HL-60 (cell line): ENCODE results near the gene HOXB13. TPM values are rescaled to one million over a fixed set of nuclear protein-coding genes. Genes with fewer than 3 reads are reported as not detected.

Experiments
- DNase-seq, 2 experiments: peaks; one replicate each; pipeline ENCODE4 v3.0.0-alpha.2; 2010 to 2020; ENCODE audit warnings: low read depth in 1 of 2, low spot score in 1 of 2
- H3K27ac ChIP-seq: fragments of 250-450 bp; sonication (Bioruptor Pico); replicated peaks from 2 replicates; pipeline ENCODE4 v1.5.1; 2020; ENCODE audit warnings: mild to moderate bottlenecking, moderate library complexity
- H3K27me3 ChIP-seq: fragments of 250-450 bp; sonication (Bioruptor Pico); 2 replicates; pipeline ENCODE4 v1.5.1; 2021; ENCODE audit warnings: mild to moderate bottlenecking, moderate library complexity; ENCODE audit not compliant: insufficient read depth, poor library complexity, severe bottlenecking
- H3K4me3 ChIP-seq: replicated peaks from 2 replicates; pipeline ENCODE4 v1.5.1; 2011; ENCODE audit warnings: mild to moderate bottlenecking, control low read depth, low read length; ENCODE audit not compliant: insufficient read depth
- CTCF ChIP-seq: IDR thresholded peaks from one replicate; pipeline ENCODE4 v1.5.1; 2011; ENCODE audit warnings: low read length, control low read depth, inconsistent platforms; ENCODE audit not compliant: insufficient read depth
- GABPA ChIP-seq: IDR thresholded peaks from 2 replicates; pipeline ENCODE4 v1.6.1; 2012; ENCODE audit warnings: low read depth
- POLR2AphosphoS5 ChIP-seq: IDR thresholded peaks from 2 replicates; pipeline ENCODE4 v1.6.1; 2012; ENCODE audit warnings: low read depth
- SPI1 ChIP-seq: IDR thresholded peaks from 2 replicates; pipeline ENCODE4 v1.6.1; 2012; ENCODE audit warnings: low read depth, mild to moderate bottlenecking, borderline replicate concordance
- microRNA-seq: library from miRNA; unstranded; fragments of <30 nt; microRNA quantifications from one replicate; pipeline ENCODE4, GENCODE V29; 2018
- TF ChIP-seq, protein P1 (sequence below): IDR thresholded peaks from 2 replicates; pipeline ENCODE4 v1.6.1; 2012; ENCODE audit warnings: low read depth; ENCODE audit not compliant: insufficient replicate concordance

The HOXB13 gene

DNA sequence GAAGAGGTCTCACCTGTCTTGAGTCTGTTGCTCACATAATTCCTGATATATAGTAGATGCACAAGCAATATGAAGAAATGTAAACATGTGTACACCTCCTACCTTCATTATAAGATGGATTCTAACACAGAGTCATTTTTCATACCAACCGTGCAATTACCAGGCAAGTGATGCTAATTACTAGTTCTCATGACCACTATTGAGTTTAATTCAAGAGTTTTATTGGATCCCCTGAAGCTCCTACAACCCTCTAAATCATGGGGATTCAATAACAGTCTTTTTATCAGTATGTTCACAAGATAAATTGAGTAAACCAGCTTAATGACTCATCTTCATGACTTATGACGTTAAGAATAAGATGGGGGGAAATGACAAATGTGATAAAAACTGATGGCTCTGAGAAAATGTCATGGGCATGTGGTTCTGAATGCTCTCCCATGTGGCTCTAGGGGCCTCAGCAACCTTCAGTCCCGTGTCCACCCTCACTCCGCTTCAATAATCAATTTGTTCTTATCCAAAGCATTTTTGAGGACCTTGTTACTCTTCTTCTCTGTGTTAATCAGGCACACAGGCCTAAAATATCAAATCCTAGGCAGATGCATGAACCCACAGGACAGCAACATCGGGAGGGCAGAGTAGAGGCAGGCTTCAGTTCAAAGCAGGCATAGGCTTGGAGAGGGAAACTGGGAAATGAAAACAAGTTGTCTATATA lies 49.0 kb downstream of the HOXB13 start:
- H3K4me3 ChIP-seq: no peak overlapping the region
- H3K27ac ChIP-seq: no peak overlapping the region
- peaks cover 27% of the 10 kb centered on the region for H3K27me3 ChIP-seq
- TF ChIP-seq CTCF (no peak), GABPA (no peak), SPI1 (no peak), POLR2AphosphoS5 (no peak)
- TF ChIP-seq, protein P1, sequence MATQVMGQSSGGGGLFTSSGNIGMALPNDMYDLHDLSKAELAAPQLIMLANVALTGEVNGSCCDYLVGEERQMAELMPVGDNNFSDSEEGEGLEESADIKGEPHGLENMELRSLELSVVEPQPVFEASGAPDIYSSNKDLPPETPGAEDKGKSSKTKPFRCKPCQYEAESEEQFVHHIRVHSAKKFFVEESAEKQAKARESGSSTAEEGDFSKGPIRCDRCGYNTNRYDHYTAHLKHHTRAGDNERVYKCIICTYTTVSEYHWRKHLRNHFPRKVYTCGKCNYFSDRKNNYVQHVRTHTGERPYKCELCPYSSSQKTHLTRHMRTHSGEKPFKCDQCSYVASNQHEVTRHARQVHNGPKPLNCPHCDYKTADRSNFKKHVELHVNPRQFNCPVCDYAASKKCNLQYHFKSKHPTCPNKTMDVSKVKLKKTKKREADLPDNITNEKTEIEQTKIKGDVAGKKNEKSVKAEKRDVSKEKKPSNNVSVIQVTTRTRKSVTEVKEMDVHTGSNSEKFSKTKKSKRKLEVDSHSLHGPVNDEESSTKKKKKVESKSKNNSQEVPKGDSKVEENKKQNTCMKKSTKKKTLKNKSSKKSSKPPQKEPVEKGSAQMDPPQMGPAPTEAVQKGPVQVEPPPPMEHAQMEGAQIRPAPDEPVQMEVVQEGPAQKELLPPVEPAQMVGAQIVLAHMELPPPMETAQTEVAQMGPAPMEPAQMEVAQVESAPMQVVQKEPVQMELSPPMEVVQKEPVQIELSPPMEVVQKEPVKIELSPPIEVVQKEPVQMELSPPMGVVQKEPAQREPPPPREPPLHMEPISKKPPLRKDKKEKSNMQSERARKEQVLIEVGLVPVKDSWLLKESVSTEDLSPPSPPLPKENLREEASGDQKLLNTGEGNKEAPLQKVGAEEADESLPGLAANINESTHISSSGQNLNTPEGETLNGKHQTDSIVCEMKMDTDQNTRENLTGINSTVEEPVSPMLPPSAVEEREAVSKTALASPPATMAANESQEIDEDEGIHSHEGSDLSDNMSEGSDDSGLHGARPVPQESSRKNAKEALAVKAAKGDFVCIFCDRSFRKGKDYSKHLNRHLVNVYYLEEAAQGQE: no peak
- DNase-seq: no peak

- DNase-seq: peak; percentile 26 to 32
- Histone ChIP-seq H3K27ac (no peak overlapping the region), H3K27me3 (peaks cover 27% of the 10 kb centered on the region), H3K4me3 (no peak overlapping the region)
- TF ChIP-seq CTCF (peak; percentile 75), SPI1 (no peak)
These were observed 50.2 kb downstream of the HOXB13 start for GRCh38 chr17:48678141-48678971.

GRCh38 chr17:48676963-48677558 lies 51.5 kb downstream of the HOXB13 start:
- TF ChIP-seq POLR2AphosphoS5 (no peak), GABPA (no peak), CTCF (no peak), SPI1 (no peak)
- TF ChIP-seq, protein P1: no peak
- no peak overlapping the region for H3K4me3 ChIP-seq
- no peak for DNase-seq
- peaks cover 28% of the 10 kb centered on the region for H3K27me3 ChIP-seq
- no peak overlapping the region for H3K27ac ChIP-seq

Small RNA genes within 50 kb of the gene (microRNA-seq; reads per million reads assigned to microRNA genes)
- gene MIR3185: not detected
